Esophagus squamous epithelium (tissue), 4 donors: ENCODE data around the gene AIFM3.

ENCODE experiments used
- POLR2A ChIP-seq, 4 donors: fragments of 450-650 bp; IDR thresholded peaks; one replicate each; pipeline ENCODE4 v1.6.1; 2017; ENCODE audit warnings: antibody characterized with exemption in 4 of 4, mild to moderate bottlenecking in 4 of 4, moderate library complexity in 3 of 4
- TF ChIP-seq, protein P1 (sequence below), 6 experiments: fragments of 450-650 bp in 4 of 6; fragments of 200-600 bp in 2 of 6; sonication (generic) in 2 of 6; IDR thresholded peaks; one replicate each; pipeline ENCODE4 v1.5.1; 2016 to 2019; ENCODE audit warnings: antibody characterized with exemption in 6 of 6, mild to moderate bottlenecking in 4 of 6, moderate library complexity in 4 of 6

DNA sequence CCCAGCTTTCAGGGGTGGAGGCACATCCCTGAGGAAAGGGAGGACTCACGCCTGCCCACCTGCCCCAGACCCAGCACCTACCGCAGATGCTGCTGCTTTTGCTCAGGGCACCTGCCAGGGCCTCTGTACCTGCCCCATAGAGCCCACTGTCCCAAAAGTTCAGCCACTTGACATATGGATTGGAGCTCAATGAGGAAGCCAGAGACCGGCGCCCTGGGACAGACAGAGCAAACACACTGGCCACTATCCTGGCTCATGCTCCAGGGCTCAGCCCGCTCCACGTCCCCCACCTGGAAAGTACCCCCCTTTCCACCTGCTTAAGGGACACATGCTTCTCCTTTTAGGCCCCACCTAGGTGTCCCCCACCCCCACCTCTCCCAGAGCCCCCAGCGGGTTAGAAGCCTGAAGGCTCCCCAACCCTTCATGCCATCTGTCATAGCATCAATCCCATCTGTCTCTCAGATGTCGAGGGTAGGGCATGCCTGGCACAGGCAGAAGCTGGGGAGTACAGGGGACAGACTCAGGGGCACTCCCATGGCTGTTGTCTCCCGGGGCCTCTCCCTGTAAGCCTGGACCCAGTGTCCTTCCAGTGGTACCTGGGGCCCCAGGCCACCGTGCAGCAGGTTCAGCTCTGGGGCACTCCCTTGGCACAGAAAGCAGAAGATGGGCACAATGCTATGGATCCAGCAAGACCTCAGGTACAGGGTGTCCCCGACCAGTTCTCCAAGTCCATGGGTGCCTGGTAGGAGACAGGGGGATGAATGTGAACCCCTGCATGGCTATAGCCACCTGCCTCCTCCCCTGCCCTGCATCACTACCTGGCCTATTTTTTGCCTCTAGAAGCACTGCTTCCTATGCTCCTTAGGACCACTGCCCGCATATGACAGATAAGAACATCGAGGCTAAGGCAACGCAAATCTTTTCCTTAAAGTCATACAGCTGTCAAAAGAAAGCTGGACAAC lies 45.7 kb downstream of the AIFM3 start:
- TF ChIP-seq, protein P1, sequence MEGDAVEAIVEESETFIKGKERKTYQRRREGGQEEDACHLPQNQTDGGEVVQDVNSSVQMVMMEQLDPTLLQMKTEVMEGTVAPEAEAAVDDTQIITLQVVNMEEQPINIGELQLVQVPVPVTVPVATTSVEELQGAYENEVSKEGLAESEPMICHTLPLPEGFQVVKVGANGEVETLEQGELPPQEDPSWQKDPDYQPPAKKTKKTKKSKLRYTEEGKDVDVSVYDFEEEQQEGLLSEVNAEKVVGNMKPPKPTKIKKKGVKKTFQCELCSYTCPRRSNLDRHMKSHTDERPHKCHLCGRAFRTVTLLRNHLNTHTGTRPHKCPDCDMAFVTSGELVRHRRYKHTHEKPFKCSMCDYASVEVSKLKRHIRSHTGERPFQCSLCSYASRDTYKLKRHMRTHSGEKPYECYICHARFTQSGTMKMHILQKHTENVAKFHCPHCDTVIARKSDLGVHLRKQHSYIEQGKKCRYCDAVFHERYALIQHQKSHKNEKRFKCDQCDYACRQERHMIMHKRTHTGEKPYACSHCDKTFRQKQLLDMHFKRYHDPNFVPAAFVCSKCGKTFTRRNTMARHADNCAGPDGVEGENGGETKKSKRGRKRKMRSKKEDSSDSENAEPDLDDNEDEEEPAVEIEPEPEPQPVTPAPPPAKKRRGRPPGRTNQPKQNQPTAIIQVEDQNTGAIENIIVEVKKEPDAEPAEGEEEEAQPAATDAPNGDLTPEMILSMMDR (IDR thresholded peaks at IDR 0.05): no peak
- no peak for TF ChIP-seq POLR2A (IDR thresholded peaks at IDR 0.05)
